ENCODE measurements around the gene MYPN. TPM values are rescaled to one million over a fixed set of nuclear protein-coding genes. Genes with fewer than 3 reads are reported as not detected.

MYPN gene
- total RNA-seq, 1 experiment from 2014 or later = 0.37 TPM

DNA sequence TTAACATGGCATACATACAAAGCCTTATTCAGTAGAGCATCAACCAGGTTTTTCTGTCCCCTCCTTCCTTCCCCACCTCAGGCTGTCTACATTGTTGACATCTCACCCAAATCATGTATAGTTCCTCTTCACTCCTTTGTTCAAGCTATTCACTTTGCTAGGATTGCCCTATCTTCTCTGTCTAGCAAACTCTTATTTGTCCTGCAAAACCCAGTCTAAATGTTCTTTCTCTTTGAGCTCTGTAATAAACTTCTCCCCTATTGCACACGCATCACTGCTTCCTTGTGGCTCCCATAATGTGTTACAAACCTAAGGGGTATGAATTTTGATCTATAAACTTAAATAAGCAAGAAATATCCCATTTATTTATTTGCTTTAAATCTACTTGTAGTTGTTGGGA, 36.8 kb downstream of the MYPN start:
- Mint-ChIP-seq H3K4me1 (ENCODE audit: insufficient read depth, unreplicated experiment) (no peaks in the 10 kb centered on the region), H3K27ac (ENCODE audit: low read depth, unreplicated experiment) (no peak overlapping the region), H3K9me3 (ENCODE audit: unreplicated experiment) (no peaks in the 10 kb centered on the region), H3K4me3 (ENCODE audit: unreplicated experiment) (no peak overlapping the region), H3K36me3 (ENCODE audit: insufficient read depth, unreplicated experiment) (no peaks in the 10 kb centered on the region), H3K27me3 (ENCODE audit: insufficient read depth, unreplicated experiment) (no peaks in the 10 kb centered on the region)
- TF ChIP-seq, protein P1, sequence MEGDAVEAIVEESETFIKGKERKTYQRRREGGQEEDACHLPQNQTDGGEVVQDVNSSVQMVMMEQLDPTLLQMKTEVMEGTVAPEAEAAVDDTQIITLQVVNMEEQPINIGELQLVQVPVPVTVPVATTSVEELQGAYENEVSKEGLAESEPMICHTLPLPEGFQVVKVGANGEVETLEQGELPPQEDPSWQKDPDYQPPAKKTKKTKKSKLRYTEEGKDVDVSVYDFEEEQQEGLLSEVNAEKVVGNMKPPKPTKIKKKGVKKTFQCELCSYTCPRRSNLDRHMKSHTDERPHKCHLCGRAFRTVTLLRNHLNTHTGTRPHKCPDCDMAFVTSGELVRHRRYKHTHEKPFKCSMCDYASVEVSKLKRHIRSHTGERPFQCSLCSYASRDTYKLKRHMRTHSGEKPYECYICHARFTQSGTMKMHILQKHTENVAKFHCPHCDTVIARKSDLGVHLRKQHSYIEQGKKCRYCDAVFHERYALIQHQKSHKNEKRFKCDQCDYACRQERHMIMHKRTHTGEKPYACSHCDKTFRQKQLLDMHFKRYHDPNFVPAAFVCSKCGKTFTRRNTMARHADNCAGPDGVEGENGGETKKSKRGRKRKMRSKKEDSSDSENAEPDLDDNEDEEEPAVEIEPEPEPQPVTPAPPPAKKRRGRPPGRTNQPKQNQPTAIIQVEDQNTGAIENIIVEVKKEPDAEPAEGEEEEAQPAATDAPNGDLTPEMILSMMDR (IDR thresholded peaks at IDR 0.05; ENCODE audit: unreplicated experiment) = no peak
- POLR2A ChIA-PET = no interaction called here
- DNase-seq (ENCODE audit: unreplicated experiment) = no peak
- no TSS peak for BruUV-seq (replicated peaks)
- CTCF ChIA-PET = interaction anchor here (1.2 to 1.8 kb wide), 2 partner anchors 9 to 63 kb away, joined by 4 to 6 read pairs; no protein-coding TSS in a partner anchor
- intact Hi-C loops (cut with micrococcal nuclease) = no loop called here

DNA sequence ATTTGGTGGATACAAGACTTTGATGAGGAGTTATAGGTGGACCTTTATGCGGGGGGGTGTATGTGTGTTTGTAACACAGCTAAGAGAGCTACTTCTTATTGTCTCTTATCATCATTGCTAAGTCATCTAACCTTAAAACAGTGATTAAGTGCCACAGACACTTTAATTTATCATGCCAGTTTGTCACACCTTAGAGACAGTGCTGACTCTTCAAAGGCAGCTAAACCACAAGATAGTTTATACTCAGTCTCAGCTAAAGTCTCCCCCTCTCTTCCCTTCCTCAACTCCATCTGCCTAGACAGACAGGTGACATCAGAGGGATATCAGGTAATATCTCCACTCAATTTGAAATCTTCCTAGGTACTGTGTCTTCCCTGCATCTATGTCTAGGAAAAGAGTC, 42.2 kb downstream of the MYPN start:
- Mint-ChIP-seq H3K4me3 (ENCODE audit: unreplicated experiment) (no peak overlapping the region), H3K36me3 (ENCODE audit: insufficient read depth, unreplicated experiment) (no peaks in the 10 kb centered on the region), H3K9me3 (ENCODE audit: unreplicated experiment) (no peaks in the 10 kb centered on the region), H3K4me1 (ENCODE audit: insufficient read depth, unreplicated experiment) (peaks cover 9% of the 10 kb centered on the region), H3K27ac (ENCODE audit: low read depth, unreplicated experiment) (no peak overlapping the region), H3K27me3 (ENCODE audit: insufficient read depth, unreplicated experiment) (no peaks in the 10 kb centered on the region)
- BruUV-seq (replicated peaks) = no TSS peak
- no peak for DNase-seq (ENCODE audit: unreplicated experiment)
- TF ChIP-seq, protein P1 (IDR thresholded peaks at IDR 0.05; ENCODE audit: unreplicated experiment) = no peak
- intact Hi-C loops (cut with micrococcal nuclease) = no loop called here
- ChIA-PET CTCF (interaction anchor here (0.5 to 1.8 kb wide), 6 partner anchors 40 to 198 kb away, joined by 3 to 11 read pairs (median 4); no protein-coding TSS in a partner anchor), POLR2A (interaction anchor here (1.1 to 1.5 kb wide), 2 partner anchors 11 to 180 kb away, joined by 3 to 5 read pairs; partner anchors contain the start of gene HNRNPH3)

DNA sequence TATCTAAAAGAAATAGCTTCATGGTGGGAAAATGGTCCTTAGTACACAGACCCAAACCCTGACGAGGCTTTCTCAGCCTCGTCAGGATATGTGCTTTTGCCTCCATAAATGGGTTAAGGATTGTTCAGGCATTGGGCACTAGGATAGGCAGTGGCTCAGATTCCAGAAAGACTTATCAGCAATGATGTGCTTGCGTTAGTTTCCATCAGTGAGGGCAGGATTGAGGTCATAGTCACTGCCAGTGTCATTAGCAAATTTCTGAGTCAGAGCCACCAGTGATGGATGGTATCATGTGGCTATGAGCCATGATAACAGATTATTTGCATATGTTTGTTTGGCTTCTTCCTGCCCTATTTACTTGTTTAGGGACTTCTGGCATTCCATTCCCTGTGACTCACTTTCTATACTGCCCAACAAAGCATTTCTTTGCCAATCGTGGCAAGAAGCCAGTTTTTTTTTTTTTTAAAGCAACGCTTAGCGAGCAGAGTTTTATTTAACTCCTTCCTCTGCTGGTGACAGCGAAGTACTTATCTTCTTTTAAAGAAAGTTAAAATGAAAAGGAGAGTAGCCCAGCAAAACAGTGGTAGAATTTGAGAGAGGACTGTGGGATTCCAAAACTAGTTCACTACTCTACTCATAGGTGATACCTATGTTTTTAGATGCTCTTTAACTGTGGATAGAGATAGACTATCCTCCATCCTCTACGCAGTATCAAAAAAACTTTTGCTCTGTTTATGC, 44.4 kb downstream of the MYPN start:
- POLR2A ChIA-PET = interaction anchor here (0.5 to 4.7 kb wide), 14 partner anchors 18 to 148 kb away, joined by 3 to 34 read pairs (median 4); no protein-coding TSS in a partner anchor
- H3K4me3 Mint-ChIP-seq (ENCODE audit: unreplicated experiment) = no peak overlapping the region
- intact Hi-C loops (cut with micrococcal nuclease) = loop anchor here (1.0 kb wide), 2 partner anchors 17 to 56 kb away; no protein-coding TSS in a partner anchor

DNA sequence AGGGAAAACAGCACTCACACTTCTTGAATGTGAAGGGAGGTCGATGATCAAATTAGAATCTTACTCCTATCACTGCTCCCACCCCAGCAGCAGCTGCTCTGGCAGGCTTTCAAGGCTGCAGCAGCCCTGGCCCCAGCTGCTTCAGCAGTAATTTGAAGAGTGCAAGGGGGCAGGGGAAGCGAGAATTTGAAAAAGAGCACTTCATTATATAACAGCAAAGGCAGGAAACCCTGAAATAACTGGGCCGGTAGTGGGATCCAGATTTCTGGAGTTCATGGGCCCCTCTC, 44.9 kb downstream of the MYPN start:
- no peak for DNase-seq (ENCODE audit: unreplicated experiment)

More for the DNA sequence above, 44.4 kb downstream of the MYPN start:
- peak; percentile 91 for DNase-seq (ENCODE audit: unreplicated experiment)
- H3K27ac Mint-ChIP-seq (ENCODE audit: low read depth, unreplicated experiment) = peak overlapping the region; percentile 16
- CTCF ChIA-PET = interaction anchor here (0.6 to 5.5 kb wide), 7 partner anchors 57 to 148 kb away, joined by 3 to 182 read pairs (median 7); partner anchors contain the start of gene HERC4
- H3K4me1 Mint-ChIP-seq (ENCODE audit: insufficient read depth, unreplicated experiment) = peaks cover 9% of the 10 kb centered on the region
- H3K9me3 Mint-ChIP-seq (ENCODE audit: unreplicated experiment) = no peaks in the 10 kb centered on the region
- no TSS peak for BruUV-seq (replicated peaks)
- H3K36me3 Mint-ChIP-seq (ENCODE audit: insufficient read depth, unreplicated experiment) = no peaks in the 10 kb centered on the region
- H3K27me3 Mint-ChIP-seq (ENCODE audit: insufficient read depth, unreplicated experiment) = no peaks in the 10 kb centered on the region
- TF ChIP-seq, protein P1 (IDR thresholded peaks at IDR 0.05; ENCODE audit: unreplicated experiment) = no peak

More for the DNA sequence above, 44.9 kb downstream of the MYPN start:
- POLR2A ChIA-PET = interaction anchor here (0.7 to 4.7 kb wide), 8 partner anchors 18 to 179 kb away, joined by 3 to 34 read pairs (median 10); partner anchors contain the start of genes HNRNPH3 and PBLD
- TF ChIP-seq, protein P1 (IDR thresholded peaks at IDR 0.05; ENCODE audit: unreplicated experiment) = no peak
- Mint-ChIP-seq H3K36me3 (ENCODE audit: insufficient read depth, unreplicated experiment) (no peaks in the 10 kb centered on the region), H3K27ac (ENCODE audit: low read depth, unreplicated experiment) (peak overlapping the region; percentile 16), H3K27me3 (ENCODE audit: insufficient read depth, unreplicated experiment) (no peaks in the 10 kb centered on the region), H3K4me3 (ENCODE audit: unreplicated experiment) (no peak overlapping the region), H3K4me1 (ENCODE audit: insufficient read depth, unreplicated experiment) (peaks cover 9% of the 10 kb centered on the region), H3K9me3 (ENCODE audit: unreplicated experiment) (no peaks in the 10 kb centered on the region)
- no TSS peak for BruUV-seq (replicated peaks)
- intact Hi-C loops (cut with micrococcal nuclease) = no loop called here
- CTCF ChIA-PET = interaction anchor here (0.6 to 5.5 kb wide), 8 partner anchors 12 to 303 kb away, joined by 3 to 182 read pairs (median 12); partner anchors contain the start of gene HERC4

Measured in MCF 10A (cell line).